Liver (tissue), 9 donors: ENCODE results near the gene CSNK1A1L. TPM values are rescaled to one million over a fixed set of nuclear protein-coding genes. Genes with fewer than 3 reads are reported as not detected.

ENCODE experiments used
- DNase-seq: peaks from one replicate; pipeline ENCODE4 v3.0.0-alpha.2; 2017; ENCODE audit warnings: low spot score
- H3K27ac ChIP-seq, 2 donors: one replicate each; pipeline ENCODE4 v1.7.0; 2013; ENCODE audit warnings: inconsistent platforms in 2 of 2, low read length in 2 of 2, control low read depth in 1 of 2, low read depth in 1 of 2, mild to moderate bottlenecking in 1 of 2
- H3K27me3 ChIP-seq, 4 donors: one replicate each; pipeline versions ENCODE4 v1.6.1 to v1.7.0; 2013; ENCODE audit warnings: low read length in 3 of 4, inconsistent platforms in 1 of 4, mild to moderate bottlenecking in 1 of 4, moderate library complexity in 1 of 4; ENCODE audit not compliant: control insufficient read depth in 4 of 4, insufficient read depth in 4 of 4
- H3K36me3 ChIP-seq, 4 donors: one replicate each; pipeline versions ENCODE4 v1.6.1 to v1.7.0; 2013; ENCODE audit warnings: low read length in 3 of 4, mild to moderate bottlenecking in 3 of 4, low read depth in 1 of 4, moderate library complexity in 1 of 4; ENCODE audit not compliant: control insufficient read depth in 4 of 4, insufficient read depth in 3 of 4
- H3K4me1 ChIP-seq, 4 donors: one replicate each; pipeline versions ENCODE4 v1.6.1 to v1.7.0; 2013; ENCODE audit warnings: low read length in 3 of 4, mild to moderate bottlenecking in 3 of 4, moderate library complexity in 1 of 4; ENCODE audit not compliant: control insufficient read depth in 4 of 4, insufficient read depth in 4 of 4
- H3K4me3 ChIP-seq, 3 donors: one replicate each; pipeline versions ENCODE4 v1.6.1 to v1.7.0; 2013; ENCODE audit warnings: low read length in 3 of 3, control low read depth in 1 of 3, low read depth in 1 of 3, mild to moderate bottlenecking in 1 of 3
- H3K9ac ChIP-seq, 2 donors: one replicate each; pipeline ENCODE4 v1.7.0; 2013; ENCODE audit warnings: low read length in 2 of 2, mild to moderate bottlenecking in 2 of 2, moderate library complexity in 2 of 2, control low read depth in 1 of 2, low read depth in 1 of 2
- H3K9me3 ChIP-seq, 4 donors: one replicate each; pipeline versions ENCODE4 v1.6.1 to v1.7.0; 2013; ENCODE audit warnings: low read length in 3 of 4; ENCODE audit not compliant: control insufficient read depth in 4 of 4
- EGR1 ChIP-seq, 2 donors: IDR thresholded peaks; 2 replicates each; pipeline ENCODE4 v1.6.1; 2016 to 2018; ENCODE audit warnings: antibody characterized with exemption in 2 of 2, low read depth in 2 of 2
- FOXA1 ChIP-seq: IDR thresholded peaks from 2 replicates; pipeline ENCODE4 v1.6.1; 2016; ENCODE audit warnings: antibody characterized with exemption
- FOXA2 ChIP-seq: IDR thresholded peaks from 2 replicates; pipeline ENCODE4 v1.6.1; 2016; ENCODE audit warnings: antibody characterized with exemption
- GABPA ChIP-seq, 2 donors: IDR thresholded peaks in 1 of 2; conservative IDR thresholded peaks in 1 of 2; 2 replicates each; pipeline ENCODE4 v1.6.1; 2016; ENCODE audit warnings: antibody characterized with exemption in 2 of 2, mild to moderate bottlenecking in 1 of 2, moderate library complexity in 1 of 2
- HNF4A ChIP-seq, 2 donors: conservative IDR thresholded peaks; 2 replicates each; pipeline ENCODE4 v1.6.1; 2016; ENCODE audit warnings: antibody characterized with exemption in 2 of 2, mild to moderate bottlenecking in 2 of 2
- HNF4G ChIP-seq: IDR thresholded peaks from 2 replicates; pipeline ENCODE4 v1.6.1; 2016; ENCODE audit warnings: antibody characterized with exemption
- JUND ChIP-seq, 2 donors: IDR thresholded peaks; 2 replicates each; pipeline ENCODE4 v1.6.1; 2016; ENCODE audit warnings: antibody characterized with exemption in 2 of 2
- NR2F2 ChIP-seq: IDR thresholded peaks from 2 replicates; pipeline ENCODE4 v1.6.1; 2016; ENCODE audit warnings: antibody characterized with exemption
- RAD21 ChIP-seq, 2 donors: IDR thresholded peaks; 2 replicates each; pipeline ENCODE4 v1.6.1; 2016; ENCODE audit warnings: antibody characterized with exemption in 2 of 2, mild to moderate bottlenecking in 2 of 2
- TAF1 ChIP-seq: conservative IDR thresholded peaks from 2 replicates; pipeline ENCODE4 v1.6.1; 2016; ENCODE audit warnings: antibody characterized with exemption, mild to moderate bottlenecking
- YY1 ChIP-seq: IDR thresholded peaks from 2 replicates; pipeline ENCODE4 v1.6.1; 2016; ENCODE audit warnings: antibody characterized with exemption, mild to moderate bottlenecking
- WGBS: extraction: QIAGEN DNeasy Blood & Tissue Kit; methylation state at CpG from one replicate; pipeline ENCODE4 v1.1.7; 2013; 5-methylcytosine and 5-hydroxymethylcytosine counted together
- polyA plus RNA-seq, 2 donors: library from polyadenylated mRNA; stranded (reverse) in 1 of 2; unstranded in 1 of 2; fragments of 200-250 nt in 1 of 2; fragments of >200 nt in 1 of 2; fragmentation: Nextera tagmentation in 1 of 2; extraction: Ambion mirVana in 1 of 2; gene quantifications; one replicate each; pipeline versions ENCODE4 v1.2.1 to v1.2.3, GENCODE V29; 2013 to 2015
- total RNA-seq, 2 donors: library from RNA; depleted of rRNA; stranded (reverse); fragments of >200 nt; gene quantifications; one replicate each; pipeline ENCODE4 v1.2.3, GENCODE V29; 2014
- TF ChIP-seq, protein P1 (sequence below): IDR thresholded peaks from 2 replicates; pipeline ENCODE4 v1.6.1; 2016; ENCODE audit warnings: antibody characterized with exemption
- donor health status: healthy.
- donor health status: healthy.
- donor health status: healthy.
- donor health status: healthy.
- donor health status: healthy.

Gene CSNK1A1L
- total and polyA plus RNA-seq, 4 donors, result not detected

GRCh38 chr13:37097076-37097475 is 8.4 kb downstream of the CSNK1A1L start:
- Histone ChIP-seq H3K4me1 (no peaks in the 10 kb centered on the region), H3K4me3 (no peak overlapping the region)

GRCh38 chr13:37094840-37095239 is 10.6 kb downstream of the CSNK1A1L start:
- no peaks in the 10 kb centered on the region for H3K36me3 ChIP-seq
- no peak overlapping the region for H3K27ac ChIP-seq

More at GRCh38 chr13:37097076-37097475, 8.4 kb downstream of the CSNK1A1L start:
- Histone ChIP-seq H3K36me3 (no peaks in the 10 kb centered on the region), H3K9ac (no peak overlapping the region), H3K27ac (no peak overlapping the region), H3K27me3 (peaks cover 0 to 2% (median 0%) of the 10 kb centered on the region in 4 donors), H3K9me3 (no peaks in the 10 kb centered on the region)
- 68% methylated on average over 4 of the region's 4 CpGs for WGBS
- DNase-seq, result no peak
- no peak for TF ChIP-seq RAD21 (IDR thresholded peaks at IDR 0.05)
- TF ChIP-seq JUND (IDR thresholded peaks at IDR 0.05), result no peak
- TF ChIP-seq, protein P1, sequence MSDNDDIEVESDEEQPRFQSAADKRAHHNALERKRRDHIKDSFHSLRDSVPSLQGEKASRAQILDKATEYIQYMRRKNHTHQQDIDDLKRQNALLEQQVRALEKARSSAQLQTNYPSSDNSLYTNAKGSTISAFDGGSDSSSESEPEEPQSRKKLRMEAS, result no peak
- no peak for TF ChIP-seq HNF4G
- TF ChIP-seq FOXA1, result no peak

DNA sequence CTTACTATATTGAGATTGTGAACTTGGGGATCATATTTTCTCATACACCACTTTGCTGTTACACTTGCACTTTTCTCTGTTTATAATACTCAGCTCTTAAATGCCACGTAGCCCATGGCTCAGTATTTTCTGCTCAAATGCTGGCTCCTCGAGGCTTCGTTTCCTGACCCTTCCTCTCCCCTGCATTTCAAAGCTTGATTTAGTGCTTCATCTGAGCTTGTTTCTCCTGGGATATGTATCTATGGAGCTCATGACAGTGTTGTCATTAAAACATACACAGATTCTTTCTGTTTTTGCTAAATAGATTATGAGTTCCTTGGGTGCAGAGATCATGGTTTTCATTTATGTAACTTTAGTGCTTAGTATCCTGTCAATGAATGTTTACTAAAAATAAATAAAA is 11.4 kb downstream of the CSNK1A1L start:
- peaks cover 0 to 3% (median 0%) of the 10 kb centered on the region in 4 donors for H3K27me3 ChIP-seq
- H3K4me1 ChIP-seq, result no peaks in the 10 kb centered on the region
- no peak overlapping the region for H3K9ac ChIP-seq
- no peaks in the 10 kb centered on the region for H3K9me3 ChIP-seq
- no peak overlapping the region for H3K4me3 ChIP-seq
- H3K36me3 ChIP-seq, result no peaks in the 10 kb centered on the region
- H3K27ac ChIP-seq, result no peak overlapping the region
- DNase-seq, result no peak
- WGBS, result 60% methylated on average over 3 of the region's 3 CpGs
- no peak for TF ChIP-seq JUND (IDR thresholded peaks at IDR 0.05)
- TF ChIP-seq HNF4A (conservative IDR thresholded peaks at IDR 0.05), result no peak
- no peak for TF ChIP-seq TAF1
- no peak for TF ChIP-seq RAD21 (IDR thresholded peaks at IDR 0.05)
- no peak for TF ChIP-seq EGR1 (IDR thresholded peaks at IDR 0.05; ENCODE audit: low read depth in 2 of 2)
- TF ChIP-seq, protein P1, result no peak
- TF ChIP-seq YY1, result no peak
- no peak for TF ChIP-seq FOXA2

More at GRCh38 chr13:37094840-37095239, 10.6 kb downstream of the CSNK1A1L start:
- TF ChIP-seq, protein P1, result no peak
- TF ChIP-seq YY1, result no peak
- TF ChIP-seq FOXA1, result no peak
- TF ChIP-seq HNF4G, result no peak
- TF ChIP-seq FOXA2, result no peak
- TF ChIP-seq EGR1 (IDR thresholded peaks at IDR 0.05; ENCODE audit: low read depth in 2 of 2), result no peak
- no peak for TF ChIP-seq NR2F2
- TF ChIP-seq GABPA (IDR thresholded peaks at IDR 0.05 in 1 of 2, conservative IDR thresholded peaks at IDR 0.05 in 1 of 2), result no peak
- 83% methylated on average over 4 of the region's 4 CpGs for WGBS
- no peak overlapping the region for H3K9ac ChIP-seq
- no peaks in the 10 kb centered on the region for H3K9me3 ChIP-seq
- no peak for DNase-seq
- no peak overlapping the region for H3K4me3 ChIP-seq
- H3K27me3 ChIP-seq, result peaks cover 0 to 3% (median 0%) of the 10 kb centered on the region in 4 donors
- no peaks in the 10 kb centered on the region for H3K4me1 ChIP-seq

- Histone ChIP-seq H3K4me3 (no peak overlapping the region), H3K27me3 (peaks cover 0 to 3% (median 0%) of the 10 kb centered on the region in 4 donors), H3K9me3 (no peaks in the 10 kb centered on the region), H3K9ac (no peak overlapping the region), H3K4me1 (no peaks in the 10 kb centered on the region), H3K27ac (no peak overlapping the region), H3K36me3 (no peaks in the 10 kb centered on the region)
- no peak for DNase-seq
- no peak for TF ChIP-seq JUND (IDR thresholded peaks at IDR 0.05)
- WGBS, result 69% methylated on average over 1 of the region's 1 CpG
Observed at GRCh38 chr13:37091835-37092234, 13.6 kb downstream of the CSNK1A1L start.
